ENCODE data around the gene COBL. TPM values are rescaled to one million over a fixed set of nuclear protein-coding genes. Genes with fewer than 3 reads are reported as not detected.

The COBL gene
- total RNA-seq, 2 experiments from 2014 or later: not detected

DNA sequence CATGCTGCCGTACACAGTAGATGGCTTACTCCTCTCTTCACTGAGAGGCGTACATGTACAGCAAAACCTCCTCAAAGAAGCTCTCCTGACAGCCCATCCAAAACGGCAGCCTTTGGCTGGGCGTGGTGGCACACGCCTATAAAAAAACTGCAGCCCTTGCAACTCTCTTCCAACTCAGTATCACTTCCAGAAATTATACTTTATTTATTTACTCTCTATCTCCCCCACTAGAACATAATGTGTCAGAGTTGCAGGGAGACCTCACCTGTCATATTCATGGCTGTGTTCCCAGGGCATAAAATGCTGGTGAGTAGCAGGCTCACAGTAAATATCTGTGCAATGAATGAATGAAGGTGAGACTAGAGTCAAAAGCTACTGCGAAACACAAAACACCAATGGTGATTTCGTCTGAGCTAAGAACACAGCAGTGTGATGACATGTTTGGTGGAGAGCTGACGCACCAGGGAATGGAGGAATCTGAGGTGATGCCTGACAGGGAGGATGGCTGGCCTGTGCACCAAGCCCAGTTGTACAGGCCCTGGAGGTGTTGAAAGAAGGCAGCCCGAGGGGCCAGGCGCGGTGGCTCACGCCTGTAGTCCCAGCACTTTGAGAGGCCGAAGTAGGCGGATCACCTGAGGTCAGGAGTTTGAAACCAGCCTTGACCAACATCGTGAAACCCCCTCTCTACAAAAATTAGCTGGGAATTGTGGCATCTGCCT lies 55.3 kb downstream of the COBL start:
- Mint-ChIP-seq H3K27me3 (peaks cover 9% of the 10 kb centered on the region), H3K9me3 (no peaks in the 10 kb centered on the region), H3K4me1 (ENCODE audit: low read depth) (no peaks in the 10 kb centered on the region), H3K36me3 (no peaks in the 10 kb centered on the region), H3K27ac (no peak overlapping the region), H3K4me3 (no peak overlapping the region)
- ChIA-PET CTCF (no interaction called here), POLR2A (no interaction called here)
- intact Hi-C loops (cut with micrococcal nuclease): no loop called here
- no peak for DNase-seq

DNA sequence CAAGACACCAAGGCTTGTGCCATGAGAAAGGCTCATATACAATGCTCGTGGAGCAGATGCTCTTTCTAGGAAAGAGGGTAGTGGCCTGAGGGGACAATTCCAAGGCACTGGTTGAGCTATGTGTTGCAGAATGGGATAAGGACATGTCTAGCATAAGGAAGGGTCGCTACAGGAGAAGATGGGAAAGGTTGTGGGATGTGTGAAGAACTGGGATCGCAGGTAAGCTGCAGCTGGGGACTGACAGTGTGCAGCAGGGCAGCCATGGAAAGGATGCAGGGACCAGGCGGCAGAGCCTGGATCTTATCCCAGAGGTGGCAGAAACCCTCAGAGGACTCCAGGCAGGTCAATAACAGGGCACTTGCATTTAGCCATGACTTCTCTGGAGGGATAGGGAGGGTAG lies 56.1 kb downstream of the COBL start:
- H3K36me3 Mint-ChIP-seq: no peaks in the 10 kb centered on the region
- H3K4me1 Mint-ChIP-seq (ENCODE audit: low read depth): no peaks in the 10 kb centered on the region

DNA sequence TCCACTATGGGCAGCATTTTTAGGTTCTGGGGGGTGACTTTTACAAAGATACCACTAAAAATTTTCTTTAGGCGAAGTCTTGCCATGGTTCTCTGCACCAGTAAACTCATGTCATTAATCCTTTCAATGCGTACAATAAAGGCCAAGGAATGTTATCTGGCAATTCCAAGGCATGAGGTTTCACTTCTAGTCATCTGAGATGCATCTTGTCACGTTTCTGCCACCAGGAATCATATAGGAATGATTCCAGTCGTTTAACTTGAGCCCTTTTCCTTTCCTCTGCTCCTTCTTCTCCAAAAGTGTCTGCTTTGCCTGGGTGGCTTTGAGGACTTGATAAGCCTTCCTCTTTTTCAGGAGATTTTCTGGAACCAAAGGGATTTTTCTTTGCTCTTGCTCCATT lies 56.8 kb downstream of the COBL start:
- intact Hi-C loops (cut with micrococcal nuclease): no loop called here
- H3K4me3 Mint-ChIP-seq: no peak overlapping the region
- H3K9me3 Mint-ChIP-seq: no peaks in the 10 kb centered on the region
- no peak overlapping the region for H3K27ac Mint-ChIP-seq
- no peaks in the 10 kb centered on the region for H3K4me1 Mint-ChIP-seq (ENCODE audit: low read depth)
- DNase-seq: no peak
- CTCF ChIA-PET: no interaction called here
- H3K27me3 Mint-ChIP-seq: peaks cover 9% of the 10 kb centered on the region
- no peaks in the 10 kb centered on the region for H3K36me3 Mint-ChIP-seq
- POLR2A ChIA-PET: no interaction called here

More for the DNA sequence above, 56.1 kb downstream of the COBL start:
- Mint-ChIP-seq H3K4me3 (no peak overlapping the region), H3K27ac (no peak overlapping the region), H3K9me3 (no peaks in the 10 kb centered on the region), H3K27me3 (peaks cover 9% of the 10 kb centered on the region)
- DNase-seq: no peak
- ChIA-PET POLR2A (no interaction called here), CTCF (no interaction called here)
- intact Hi-C loops (cut with micrococcal nuclease): no loop called here

DNA sequence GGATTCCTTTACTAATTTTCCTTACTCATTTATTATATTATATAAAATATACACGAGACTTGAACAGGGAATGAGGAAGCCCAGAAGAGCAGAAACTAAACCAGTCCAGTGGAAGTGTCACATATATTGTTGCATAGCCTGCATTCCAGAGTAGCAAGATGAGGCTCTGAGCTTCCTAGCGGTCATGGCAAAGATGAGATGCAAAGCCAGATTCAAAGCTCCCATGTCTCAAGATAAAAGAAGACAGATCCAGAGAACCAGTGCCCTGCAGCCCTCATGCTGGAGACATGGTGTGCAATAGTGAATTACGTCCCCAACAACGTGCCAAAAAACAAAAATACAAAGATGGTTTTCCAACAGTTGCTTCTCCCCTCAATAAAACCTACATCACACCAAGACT lies 59.7 kb downstream of the COBL start:
- intact Hi-C loops (cut with micrococcal nuclease): no loop called here
- POLR2A ChIA-PET: no interaction called here
- no peak overlapping the region for H3K4me3 Mint-ChIP-seq
- H3K27ac Mint-ChIP-seq: no peak overlapping the region
- DNase-seq: no peak
- no peaks in the 10 kb centered on the region for H3K4me1 Mint-ChIP-seq (ENCODE audit: low read depth)
- no peaks in the 10 kb centered on the region for H3K36me3 Mint-ChIP-seq
- no peaks in the 10 kb centered on the region for H3K9me3 Mint-ChIP-seq
- CTCF ChIA-PET: no interaction called here
- H3K27me3 Mint-ChIP-seq: peaks cover 11% of the 10 kb centered on the region

DNA sequence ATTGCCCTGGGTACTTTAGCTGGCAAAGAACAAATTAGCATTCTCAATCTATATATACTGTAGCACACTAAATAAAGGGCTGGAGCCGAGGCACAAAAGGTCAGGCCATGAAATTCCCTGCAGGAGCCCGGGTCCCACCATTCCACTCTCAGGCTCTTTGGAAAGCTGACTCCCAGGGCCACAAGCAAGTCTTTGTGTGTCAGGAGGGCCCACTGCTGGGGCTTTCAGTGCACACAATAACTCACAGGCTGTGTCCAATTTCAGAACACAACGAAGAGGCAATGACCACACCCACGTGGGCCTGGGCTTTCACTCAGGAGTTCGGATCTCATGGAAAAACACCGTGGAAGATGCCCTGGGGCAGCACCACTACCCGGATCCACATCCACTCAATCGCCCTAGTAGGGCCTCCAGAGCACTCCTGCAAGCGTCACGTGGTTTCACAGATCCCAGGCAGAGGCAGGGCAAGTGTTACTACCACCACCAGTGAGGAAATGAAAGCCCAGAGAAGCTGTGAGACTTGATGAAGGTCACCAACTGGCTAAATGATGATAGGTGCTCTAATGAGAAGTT lies 60.3 kb downstream of the COBL start:
- CTCF ChIA-PET: no interaction called here
- intact Hi-C loops (cut with micrococcal nuclease): no loop called here
- H3K27me3 Mint-ChIP-seq: peaks cover 10% of the 10 kb centered on the region
- no peaks in the 10 kb centered on the region for H3K36me3 Mint-ChIP-seq
- no peak overlapping the region for H3K4me3 Mint-ChIP-seq
- POLR2A ChIA-PET: no interaction called here
- no peak overlapping the region for H3K27ac Mint-ChIP-seq
- no peaks in the 10 kb centered on the region for H3K9me3 Mint-ChIP-seq
- no peaks in the 10 kb centered on the region for H3K4me1 Mint-ChIP-seq (ENCODE audit: low read depth)
- DNase-seq: no peak

DNA sequence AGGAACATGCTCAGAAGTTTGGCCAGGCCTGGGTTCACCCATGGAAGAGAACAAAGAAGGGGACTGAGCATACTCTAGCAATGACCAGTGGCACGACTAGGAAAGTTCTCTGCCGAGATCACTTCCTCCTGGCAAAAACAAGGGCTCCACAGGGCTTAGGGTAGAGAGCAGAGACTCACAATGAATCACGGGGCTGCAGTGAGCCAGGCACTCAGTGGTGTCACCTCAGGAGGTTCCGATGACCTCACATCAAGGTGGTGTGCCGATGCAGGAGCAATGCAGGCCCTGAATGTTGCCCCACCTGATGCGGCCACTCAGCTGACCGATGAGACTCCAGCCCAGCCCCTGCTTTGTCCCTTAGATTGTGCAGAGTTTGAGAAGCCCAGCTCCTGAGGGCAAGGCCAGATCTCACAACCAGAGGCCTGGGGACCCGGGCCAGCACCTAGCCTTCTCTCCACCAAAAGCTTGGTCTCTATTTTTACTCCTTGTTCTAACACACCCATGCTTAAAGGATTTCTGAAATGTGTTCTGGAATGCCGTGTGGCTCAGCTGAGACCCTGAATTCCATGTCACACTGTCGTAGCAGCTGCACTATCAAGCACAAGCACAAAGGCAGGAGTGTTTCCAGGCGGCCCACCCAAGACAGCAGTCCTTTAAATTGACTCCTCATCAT lies 60.9 kb downstream of the COBL start:
- no peak for DNase-seq
- intact Hi-C loops (cut with micrococcal nuclease): no loop called here
- no peak overlapping the region for H3K27ac Mint-ChIP-seq
- no peak overlapping the region for H3K4me3 Mint-ChIP-seq
- peaks cover 10% of the 10 kb centered on the region for H3K27me3 Mint-ChIP-seq
- no peaks in the 10 kb centered on the region for H3K36me3 Mint-ChIP-seq
- H3K9me3 Mint-ChIP-seq: no peaks in the 10 kb centered on the region
- H3K4me1 Mint-ChIP-seq (ENCODE audit: low read depth): no peaks in the 10 kb centered on the region
- ChIA-PET CTCF (no interaction called here), POLR2A (no interaction called here)

DNA sequence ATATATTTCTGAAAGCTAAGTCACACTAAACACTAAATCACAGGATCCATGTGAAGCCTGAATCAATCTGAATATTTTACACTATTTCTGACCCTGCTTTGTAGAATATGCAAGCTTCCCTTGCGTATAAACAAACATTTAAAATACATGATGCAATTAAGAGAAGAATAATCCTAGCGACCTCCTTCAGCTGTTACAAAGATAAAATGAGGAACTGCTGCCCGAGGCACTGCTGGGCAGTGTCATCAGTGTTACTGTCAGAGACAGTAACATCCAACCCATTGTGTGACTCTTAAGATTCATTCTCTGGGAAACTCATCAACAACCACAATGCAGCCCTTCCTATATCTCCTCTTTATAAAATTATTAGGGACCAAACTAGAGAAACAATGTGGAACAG lies 61.6 kb downstream of the COBL start:
- intact Hi-C loops (cut with micrococcal nuclease): no loop called here
- no peaks in the 10 kb centered on the region for H3K36me3 Mint-ChIP-seq
- no peak for DNase-seq
- H3K9me3 Mint-ChIP-seq: no peaks in the 10 kb centered on the region
- ChIA-PET POLR2A (no interaction called here), CTCF (no interaction called here)
- H3K27ac Mint-ChIP-seq: no peak overlapping the region
- no peak overlapping the region for H3K4me3 Mint-ChIP-seq
- H3K4me1 Mint-ChIP-seq (ENCODE audit: low read depth): no peaks in the 10 kb centered on the region
- peaks cover 7% of the 10 kb centered on the region for H3K27me3 Mint-ChIP-seq

DNA sequence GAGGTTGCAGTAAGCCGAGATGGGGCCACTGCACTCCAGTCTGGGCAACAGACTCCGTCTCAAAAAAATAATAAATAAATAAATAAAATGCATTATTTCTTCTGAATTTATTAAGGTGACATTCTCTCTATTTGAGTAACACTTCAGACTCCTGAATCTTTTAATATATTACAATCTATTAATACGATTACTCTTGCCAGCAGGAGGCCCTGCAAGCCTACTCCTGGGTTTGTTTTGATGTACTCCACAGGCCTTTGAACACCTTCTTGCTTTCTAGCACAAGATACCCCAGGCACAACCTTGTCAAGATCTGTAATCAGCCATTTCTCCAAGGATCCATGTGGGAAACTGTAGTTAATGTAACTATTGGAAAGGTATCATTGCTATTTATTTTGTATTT lies 63.5 kb downstream of the COBL start:
- no peaks in the 10 kb centered on the region for H3K4me1 Mint-ChIP-seq (ENCODE audit: low read depth)
- ChIA-PET POLR2A (no interaction called here), CTCF (no interaction called here)
- intact Hi-C loops (cut with micrococcal nuclease): no loop called here
- H3K4me3 Mint-ChIP-seq: no peak overlapping the region
- peaks cover 2% of the 10 kb centered on the region for H3K27me3 Mint-ChIP-seq
- no peak overlapping the region for H3K27ac Mint-ChIP-seq
- DNase-seq: no peak
- no peaks in the 10 kb centered on the region for H3K9me3 Mint-ChIP-seq
- no peaks in the 10 kb centered on the region for H3K36me3 Mint-ChIP-seq

DNA sequence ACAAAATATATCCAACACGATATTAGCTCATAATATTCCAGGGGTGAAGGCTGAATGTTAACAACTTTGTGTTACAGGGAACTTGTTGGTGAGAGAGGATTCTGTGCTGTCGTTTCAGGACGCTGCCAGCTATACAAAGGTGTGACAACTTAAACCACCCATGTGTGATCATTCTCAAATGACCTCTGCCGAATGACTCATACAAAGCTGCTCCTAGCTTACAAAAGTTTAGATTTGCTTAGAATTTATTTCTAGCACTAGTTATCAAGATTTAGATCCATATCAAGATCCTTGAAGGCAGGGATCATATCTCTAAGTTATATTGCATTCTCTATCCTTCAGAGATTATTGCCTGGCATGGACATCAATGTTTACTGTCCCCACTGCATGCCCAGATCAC lies 65.3 kb downstream of the COBL start:
- H3K27ac Mint-ChIP-seq: no peak overlapping the region
- DNase-seq: no peak
- POLR2A ChIA-PET: no interaction called here
- peaks cover 2% of the 10 kb centered on the region for H3K27me3 Mint-ChIP-seq
- H3K4me3 Mint-ChIP-seq: no peak overlapping the region
- H3K9me3 Mint-ChIP-seq: no peaks in the 10 kb centered on the region
- intact Hi-C loops (cut with micrococcal nuclease): no loop called here
- CTCF ChIA-PET: no interaction called here
- no peaks in the 10 kb centered on the region for H3K4me1 Mint-ChIP-seq (ENCODE audit: low read depth)
- no peaks in the 10 kb centered on the region for H3K36me3 Mint-ChIP-seq

DNA sequence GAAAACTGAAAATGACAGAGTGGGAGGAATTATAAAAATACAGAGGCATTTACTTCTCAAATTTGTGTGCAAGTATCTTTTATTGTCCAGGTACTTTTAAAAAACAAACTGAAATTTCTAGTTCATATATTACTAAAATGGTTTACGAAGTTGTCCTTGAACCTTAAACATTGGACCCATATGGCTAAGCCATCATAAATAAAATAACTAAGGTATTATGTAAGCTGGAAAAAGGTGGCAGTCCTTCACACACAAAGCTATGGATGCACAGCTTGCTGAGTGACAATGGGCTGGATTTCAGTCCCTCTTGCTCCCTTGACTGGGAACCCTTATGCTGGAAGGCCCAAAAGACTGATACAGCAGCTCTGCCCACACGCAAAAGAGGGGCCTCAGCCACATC lies 66.1 kb downstream of the COBL start:
- no peaks in the 10 kb centered on the region for H3K4me1 Mint-ChIP-seq (ENCODE audit: low read depth)
- H3K4me3 Mint-ChIP-seq: no peak overlapping the region
- intact Hi-C loops (cut with micrococcal nuclease): no loop called here
- ChIA-PET POLR2A (no interaction called here), CTCF (no interaction called here)
- H3K27ac Mint-ChIP-seq: no peak overlapping the region
- no peak for DNase-seq
- H3K9me3 Mint-ChIP-seq: no peaks in the 10 kb centered on the region
- no peaks in the 10 kb centered on the region for H3K36me3 Mint-ChIP-seq
- H3K27me3 Mint-ChIP-seq: peaks cover 2% of the 10 kb centered on the region

DNA sequence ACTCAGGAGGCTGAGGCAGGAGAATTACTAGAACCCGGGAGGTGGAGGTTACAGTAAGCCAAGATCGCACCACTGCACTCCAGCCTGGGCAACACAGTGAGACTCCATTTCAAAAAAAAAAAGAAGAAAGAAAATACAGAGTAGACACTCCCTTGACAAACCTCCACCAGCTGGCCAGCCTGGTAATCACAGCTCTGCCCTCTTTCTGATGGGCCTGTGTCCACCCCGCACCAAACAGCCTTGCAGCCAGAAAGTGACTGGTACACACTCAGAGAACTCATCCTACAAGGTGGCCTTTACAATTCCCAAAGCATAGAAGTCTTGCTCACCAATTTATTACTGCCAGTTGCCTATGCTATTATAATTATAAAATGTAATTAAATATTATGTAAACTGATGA lies 66.6 kb downstream of the COBL start:
- H3K36me3 Mint-ChIP-seq: no peaks in the 10 kb centered on the region
- no peaks in the 10 kb centered on the region for H3K4me1 Mint-ChIP-seq (ENCODE audit: low read depth)
- H3K9me3 Mint-ChIP-seq: no peaks in the 10 kb centered on the region
- intact Hi-C loops (cut with micrococcal nuclease): no loop called here
- H3K27ac Mint-ChIP-seq: no peak overlapping the region
- H3K4me3 Mint-ChIP-seq: no peak overlapping the region
- ChIA-PET CTCF (interaction anchor here (0.7 kb wide), 1 partner anchor 57 kb away, joined by 3 read pairs; no protein-coding TSS in a partner anchor), POLR2A (no interaction called here)
- no peak for DNase-seq
- H3K27me3 Mint-ChIP-seq: peaks cover 6% of the 10 kb centered on the region

DNA sequence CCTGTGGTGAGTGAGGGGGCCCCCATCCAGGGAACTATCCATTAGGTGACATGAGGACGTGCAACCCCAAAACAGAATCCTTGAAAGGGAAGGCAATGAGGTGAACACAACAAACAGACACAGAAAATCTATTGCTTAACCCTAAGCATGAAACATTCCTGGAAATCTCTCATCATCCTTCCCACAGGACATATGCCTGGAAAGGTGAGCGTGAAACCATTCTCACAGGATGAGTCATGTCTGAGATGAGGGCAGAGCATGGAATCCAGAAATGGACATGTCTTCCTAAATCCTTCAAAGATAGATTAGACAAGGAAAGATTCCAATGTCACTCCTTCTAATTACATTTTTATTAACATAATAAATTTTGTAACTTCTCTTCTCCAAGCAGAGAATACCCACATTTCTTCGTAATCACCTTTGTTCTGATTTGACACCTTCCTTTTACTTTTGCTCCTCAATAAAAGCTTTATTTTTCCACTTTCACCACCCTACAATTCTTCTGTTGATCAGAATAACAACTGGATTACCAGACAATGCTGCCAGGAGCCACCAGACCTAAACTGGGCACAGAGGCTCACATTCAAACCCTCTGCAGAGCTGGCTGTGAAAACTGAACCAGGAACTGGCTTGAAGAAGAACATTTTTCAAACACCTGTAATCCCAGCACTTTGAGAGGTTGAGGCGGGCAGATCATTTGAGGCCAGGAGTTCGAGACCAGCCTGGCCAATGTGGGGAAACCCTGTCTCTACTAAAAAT lies 67.2 kb downstream of the COBL start:
- no peaks in the 10 kb centered on the region for H3K9me3 Mint-ChIP-seq
- H3K27me3 Mint-ChIP-seq: peaks cover 6% of the 10 kb centered on the region
- DNase-seq: no peak
- POLR2A ChIA-PET: no interaction called here
- no peak overlapping the region for H3K4me3 Mint-ChIP-seq
- no peaks in the 10 kb centered on the region for H3K36me3 Mint-ChIP-seq
- CTCF ChIA-PET: interaction anchor here (0.7 kb wide), 1 partner anchor 56 kb away, joined by 3 read pairs; no protein-coding TSS in a partner anchor
- intact Hi-C loops (cut with micrococcal nuclease): no loop called here
- H3K4me1 Mint-ChIP-seq (ENCODE audit: low read depth): no peaks in the 10 kb centered on the region
- no peak overlapping the region for H3K27ac Mint-ChIP-seq
